DOHH2 (cell line): Measurements from ENCODE around the gene DAP.

Experiments
- H3F3A ChIP-seq: fragments of 200-600 bp; sonication (generic), shearing (Covaris generic); 2 replicates; pipeline ENCODE4 v1.6.0; 2016; ENCODE audit warnings: antibody characterized with exemption, mild to moderate bottlenecking; ENCODE audit not compliant: control insufficient read depth, insufficient read depth
- H3K27ac ChIP-seq: fragments of 200-600 bp; sonication (generic); 2 replicates; pipeline ENCODE4 v1.5.1; 2014; ENCODE audit warnings: low read depth, mild to moderate bottlenecking, low read length, moderate library complexity
- H3K27me3 ChIP-seq: fragments of 200-600 bp; sonication (generic); 2 replicates; pipeline ENCODE4 v1.6.1; 2014; ENCODE audit warnings: mild to moderate bottlenecking, low read length, mixed read lengths; ENCODE audit not compliant: control insufficient read depth
- H3K36me3 ChIP-seq: fragments of 200-600 bp; sonication (generic); 2 replicates; pipeline ENCODE4 v1.6.1; 2014; ENCODE audit warnings: mild to moderate bottlenecking, low read length, moderate library complexity, mixed read lengths; ENCODE audit not compliant: control insufficient read depth
- H3K4me1 ChIP-seq: fragments of 200-600 bp; sonication (generic); 2 replicates; pipeline ENCODE4 v1.6.1; 2014; ENCODE audit warnings: mild to moderate bottlenecking, low read length, mixed read lengths; ENCODE audit not compliant: control insufficient read depth
- H3K4me2 ChIP-seq: fragments of 200-600 bp; sonication (generic); 2 replicates; pipeline ENCODE4 v1.6.0; 2014; ENCODE audit warnings: mild to moderate bottlenecking, low read length, moderate library complexity
- H3K4me3 ChIP-seq: fragments of 200-600 bp; sonication (generic); 2 replicates; pipeline ENCODE4 v1.5.1; 2014; ENCODE audit warnings: mild to moderate bottlenecking, low read length, mixed read lengths
- H3K79me2 ChIP-seq: fragments of 200-600 bp; sonication (generic); 2 replicates; pipeline ENCODE4 v1.6.1; 2014; ENCODE audit warnings: mild to moderate bottlenecking, low read length, mixed read lengths; ENCODE audit not compliant: control insufficient read depth
- H3K9me2 ChIP-seq: fragments of 200-600 bp; sonication (generic); replicated peaks from 2 replicates; pipeline ENCODE4 v1.6.1; 2014; ENCODE audit warnings: mild to moderate bottlenecking, low read length, mixed read lengths; ENCODE audit not compliant: control insufficient read depth
- H3K9me3 ChIP-seq: fragments of 200-600 bp; sonication (generic); 2 replicates; pipeline ENCODE4 v1.6.1; 2014; ENCODE audit warnings: antibody characterized with exemption, low read length, mixed read lengths; ENCODE audit not compliant: control insufficient read depth, insufficient read depth
- H4K20me1 ChIP-seq: fragments of 200-600 bp; sonication (generic); 2 replicates; pipeline ENCODE4 v1.6.0; 2014; ENCODE audit warnings: low read depth, mild to moderate bottlenecking, antibody characterized with exemption, low read length, moderate library complexity; ENCODE audit not compliant: control insufficient read depth, insufficient read depth
- CTCF ChIP-seq: fragments of 200-600 bp; sonication (generic); IDR thresholded peaks from one replicate; pipeline ENCODE4 v1.5.1; 2014; ENCODE audit warnings: antibody characterized with exemption, mild to moderate bottlenecking, low read depth, low read length; ENCODE audit not compliant: poor library complexity, severe bottlenecking
- EZH2phosphoT487 ChIP-seq: fragments of 200-600 bp; sonication (generic); IDR thresholded peaks from 2 replicates; pipeline ENCODE4 v1.6.1; 2017; ENCODE audit warnings: borderline replicate concordance, mild to moderate bottlenecking, antibody characterized with exemption, low read length, moderate library complexity, mixed read lengths

The DAP gene

GRCh38 chr5:10715605-10716290, 45.3 kb downstream of the DAP start:
- no peaks in the 10 kb centered on the region for H4K20me1 ChIP-seq
- 0 out of 2 replicates have a peak, but pooled peaks cover 3% of the 10 kb centered on the region for H3K79me2 ChIP-seq
- no peak overlapping the region for H3K4me3 ChIP-seq
- H3K4me1 ChIP-seq: no peaks in the 10 kb centered on the region
- H3K4me2 ChIP-seq: no peak overlapping the region
- no peaks in the 10 kb centered on the region for H3K27me3 ChIP-seq
- peaks cover 13% of the 10 kb centered on the region for H3K36me3 ChIP-seq
- no peak overlapping the region for H3K27ac ChIP-seq
- no peaks in the 10 kb centered on the region for H3K9me2 ChIP-seq
- no peaks in the 10 kb centered on the region for H3F3A ChIP-seq
- TF ChIP-seq EZH2phosphoT487 (no peak), CTCF (no peak)
- H3K9me3 ChIP-seq: no peaks in the 10 kb centered on the region

GRCh38 chr5:10712574-10713366, 48.3 kb downstream of the DAP start:
- Histone ChIP-seq H3K27me3 (no peaks in the 10 kb centered on the region), H3K4me2 (no peak overlapping the region), H3F3A (no peaks in the 10 kb centered on the region), H3K27ac (no peak overlapping the region), H3K36me3 (peaks cover 8% of the 10 kb centered on the region), H3K4me1 (no peaks in the 10 kb centered on the region), H3K79me2 (0 out of 2 replicates have a peak, but pooled peaks cover 5% of the 10 kb centered on the region), H3K9me2 (no peaks in the 10 kb centered on the region), H3K4me3 (no peak overlapping the region), H4K20me1 (no peaks in the 10 kb centered on the region), H3K9me3 (no peaks in the 10 kb centered on the region)
- TF ChIP-seq CTCF: no peak
- TF ChIP-seq EZH2phosphoT487: no peak

- no peaks in the 10 kb centered on the region for H4K20me1 ChIP-seq
- peaks cover 4% of the 10 kb centered on the region; the same call in 1 of the 2 replicates for H3K4me1 ChIP-seq
- no peak overlapping the region for H3K4me2 ChIP-seq
- H3F3A ChIP-seq: no peaks in the 10 kb centered on the region
- no peaks in the 10 kb centered on the region for H3K27me3 ChIP-seq
- peaks cover 8% of the 10 kb centered on the region for H3K36me3 ChIP-seq
- TF ChIP-seq CTCF (no peak), EZH2phosphoT487 (no peak)
- no peaks in the 10 kb centered on the region for H3K9me2 ChIP-seq
- no peak overlapping the region for H3K4me3 ChIP-seq
- no peaks in the 10 kb centered on the region for H3K9me3 ChIP-seq
- H3K27ac ChIP-seq: no peak overlapping the region
- 0 out of 2 replicates have a peak, but pooled peaks cover 5% of the 10 kb centered on the region for H3K79me2 ChIP-seq
Observed at GRCh38 chr5:10711562-10711961, 49.5 kb downstream of the DAP start.
